ENCODE data around the gene PLXDC1. TPM values are rescaled to one million over a fixed set of nuclear protein-coding genes. Genes with fewer than 3 reads are reported as not detected.
A peak's percentile ranks its signal among the peaks of the same experiment; 100 is the strongest.

The PLXDC1 gene
- 1 to 10 TPM; 4.9 to 7.3 (median 5.3) TPM for polyA plus RNA-seq (ENCODE audit: insufficient read length in 3 of 3)

- no peak for DNase-seq (ENCODE audit: low read depth in 3 of 3, low spot score in 2 of 3)
Measured at GRCh38 chr17:39151150-39151942, at the start of gene PLXDC1. Gene PLXDC1, minus strand, starts transcription at chr17:39151637. Its CDS starts 200 bp downstream, at chr17:39151437.

- no peak for DNase-seq (ENCODE audit: low read depth in 3 of 3, low spot score in 2 of 3)
Measured at GRCh38 chr17:39200957-39201510, 49.6 kb upstream of the PLXDC1 start.

- peak in 2 of 3 donors; percentile 88 to 93 for DNase-seq (ENCODE audit: low read depth in 3 of 3, low spot score in 2 of 3)
Measured at GRCh38 chr17:39200070-39200879, 48.8 kb upstream of the PLXDC1 start, which contains the start of gene RPL19. Gene RPL19, plus strand, starts transcription at chr17:39200283. Its CDS starts 62 bp downstream, at chr17:39200345.

- peak in 1 of 3 donors; percentile 85 for DNase-seq (ENCODE audit: low read depth in 3 of 3, low spot score in 2 of 3)
Measured at GRCh38 chr17:39199820-39200069, 48.3 kb upstream of the PLXDC1 start.

GRCh38 chr17:39198186-39198566 lies 46.7 kb upstream of the PLXDC1 start:
- DNase-seq (ENCODE audit: low read depth in 3 of 3, low spot score in 2 of 3) = no peak

GRCh38 chr17:39197380-39198185 lies 46.1 kb upstream of the PLXDC1 start, which contains the start of gene CACNB1:
Gene CACNB1, minus strand, starts transcription at chr17:39197669. Its CDS starts 174 bp downstream, at chr17:39197495.
- DNase-seq (ENCODE audit: low read depth in 3 of 3, low spot score in 2 of 3) = peak in 1 of 3 donors; percentile 62

- DNase-seq (ENCODE audit: low read depth in 3 of 3, low spot score in 2 of 3) = no peak
Measured at GRCh38 chr17:39196808-39197291, 45.4 kb upstream of the PLXDC1 start.

- no peak for DNase-seq (ENCODE audit: low read depth in 3 of 3, low spot score in 2 of 3)
Measured at GRCh38 chr17:39196241-39196807, 44.9 kb upstream of the PLXDC1 start.

GRCh38 chr17:39195568-39196160 lies 44.2 kb upstream of the PLXDC1 start:
- no peak for DNase-seq (ENCODE audit: low read depth in 3 of 3, low spot score in 2 of 3)

- no peak for DNase-seq (ENCODE audit: low read depth in 3 of 3, low spot score in 2 of 3)
Measured at GRCh38 chr17:39194985-39195524, 43.6 kb upstream of the PLXDC1 start.

- no peak for DNase-seq (ENCODE audit: low read depth in 3 of 3, low spot score in 2 of 3)
Measured at GRCh38 chr17:39194089-39194984, 42.9 kb upstream of the PLXDC1 start.

GRCh38 chr17:39193346-39193745 lies 41.9 kb upstream of the PLXDC1 start:
- DNase-seq (ENCODE audit: low read depth in 3 of 3, low spot score in 2 of 3) = no peak

GRCh38 chr17:39192901-39193300 lies 41.5 kb upstream of the PLXDC1 start:
- no peak for DNase-seq (ENCODE audit: low read depth in 3 of 3, low spot score in 2 of 3)

- DNase-seq (ENCODE audit: low read depth in 3 of 3, low spot score in 2 of 3) = no peak
Measured at GRCh38 chr17:39191750-39192510, 40.5 kb upstream of the PLXDC1 start.

- no peak for DNase-seq (ENCODE audit: low read depth in 3 of 3, low spot score in 2 of 3)
Measured at GRCh38 chr17:39187152-39187830, 35.9 kb upstream of the PLXDC1 start.

GRCh38 chr17:39186481-39187002 lies 35.1 kb upstream of the PLXDC1 start:
- no peak for DNase-seq (ENCODE audit: low read depth in 3 of 3, low spot score in 2 of 3)

- DNase-seq (ENCODE audit: low read depth in 3 of 3, low spot score in 2 of 3) = no peak
Measured at GRCh38 chr17:39183720-39184119, 32.3 kb upstream of the PLXDC1 start.
